Prostate gland (tissue), 2 donors: ENCODE measurements around the gene SPTAN1. TPM values are rescaled to one million over a fixed set of nuclear protein-coding genes. Genes with fewer than 3 reads are reported as not detected.

ENCODE experiments used
- DNase-seq: peaks from one replicate; pipeline ENCODE4 v3.0.0-alpha.2; 2019; ENCODE audit warnings: low spot score
- H3K27ac ChIP-seq, 2 donors: fragments of 200-600 bp; sonication (generic); 2 replicates each; pipeline ENCODE4 v1.5.1; 2017 to 2019
- H3K27me3 ChIP-seq: fragments of 200-600 bp; sonication (generic); replicated peaks from 2 replicates; pipeline ENCODE4 v1.5.1; 2019; ENCODE audit not compliant: insufficient read depth
- H3K36me3 ChIP-seq, 2 donors: fragments of 200-600 bp; sonication (generic); 1 replicate in 1 of 2; 2 replicates in 1 of 2; pipeline versions ENCODE4 v1.5.1 to v1.8.1; 2017 to 2019
- H3K4me1 ChIP-seq: fragments of 200-600 bp; sonication (generic); replicated peaks from 2 replicates; pipeline ENCODE4 v1.5.1; 2019
- H3K4me3 ChIP-seq, 2 donors: fragments of 200-600 bp; sonication (generic); 2 replicates each; pipeline ENCODE4 v1.5.1; 2017 to 2019
- H3K9me3 ChIP-seq: fragments of 200-600 bp; sonication (generic); 2 replicates; pipeline ENCODE4 v1.5.1; 2017
- CTCF ChIP-seq, 4 experiments: fragments of 200-600 bp in 2 of 4; fragments of 450-650 bp in 2 of 4; sonication (generic) in 2 of 4; IDR thresholded peaks; 1 replicate in 3 of 4; 2 replicates in 1 of 4; pipeline ENCODE4 v1.5.1; 2016 to 2019; ENCODE audit warnings: antibody characterized with exemption in 4 of 4, mild to moderate bottlenecking in 2 of 4, moderate library complexity in 2 of 4
- POLR2A ChIP-seq: fragments of 450-650 bp; IDR thresholded peaks from one replicate; pipeline ENCODE4 v1.6.1; 2016; ENCODE audit warnings: antibody characterized with exemption, mild to moderate bottlenecking
- POLR2AphosphoS5 ChIP-seq: sonication (generic); formaldehyde crosslinking; IDR thresholded peaks from one replicate; pipeline ENCODE4 v1.6.1; 2017; ENCODE audit warnings: antibody characterized with exemption
- WGBS: methylation state at CpG from one replicate; pipeline ENCODE4 v1.1.5; 2018; 5-methylcytosine and 5-hydroxymethylcytosine counted together
- intact Hi-C: fragments of 100-400 bp; cut with DNase I; formaldehyde crosslinking; loops from one replicate; pipeline ENCODE4 v1.14.2; 2022
- small RNA-seq, 2 donors: library from RNA; depleted of rRNA; stranded (forward); fragments of <200 nt; gene quantifications; one replicate each; pipeline ENCODE3, GENCODE V24; 2016
- total RNA-seq, 2 donors: library from RNA; depleted of rRNA; stranded (reverse); fragments of >200 nt; gene quantifications; one replicate each; pipeline ENCODE4 v1.1.0, GENCODE V29; 2016

SPTAN1 gene
- total RNA-seq, 2 donors from 2014 or later: 130 to 472 TPM

- H3K36me3 ChIP-seq: no peaks in the 10 kb centered on the region
- TF ChIP-seq POLR2AphosphoS5 (no peak), CTCF (IDR thresholded peaks at IDR 0.05) (no peak), POLR2A (no peak)
- H3K27me3 ChIP-seq: no peaks in the 10 kb centered on the region
- no peak overlapping the region for H3K4me3 ChIP-seq
- DNase-seq: no peak
- no peak overlapping the region for H3K27ac ChIP-seq
- intact Hi-C loops: no loop called here
- no peaks in the 10 kb centered on the region for H3K4me1 ChIP-seq
- H3K9me3 ChIP-seq: no peaks in the 10 kb centered on the region
- 97% methylated on average over 4 of the region's 4 CpGs for WGBS
Observed at GRCh38 chr9:128675382-128675781, 123.0 kb downstream of the SPTAN1 start.

GRCh38 chr9:128677794-128678193 lies 125.4 kb downstream of the SPTAN1 start:
- Histone ChIP-seq H3K9me3 (no peaks in the 10 kb centered on the region), H3K4me1 (no peaks in the 10 kb centered on the region), H3K36me3 (no peaks in the 10 kb centered on the region), H3K27ac (no peak overlapping the region), H3K27me3 (no peaks in the 10 kb centered on the region), H3K4me3 (no peak overlapping the region)
- 88% methylated on average over 10 of the region's 10 CpGs for WGBS
- no peak for DNase-seq
- intact Hi-C loops: no loop called here
- TF ChIP-seq POLR2A (no peak), CTCF (IDR thresholded peaks at IDR 0.05) (no peak), POLR2AphosphoS5 (no peak)

Small RNA genes lying within 50 kb of the gene (small RNA-seq; reads per million reads assigned to genes)
- 0 reads per million in 2 donors for gene RNU7-171P

Other genes starting within 250 kb of the SPTAN1 start
- gene TRUB2, start 230.1 kb upstream of the SPTAN1 start, total RNA-seq: 10 to 100 TPM; 14.6 to 27.2 TPM
- 10 to 100 TPM; 57.5 to 89.6 TPM for gene COQ4, start 229.7 kb upstream of the SPTAN1 start, total RNA-seq
- gene SLC27A4, start 212.1 kb upstream of the SPTAN1 start, total RNA-seq: 10 to 100 TPM; 19.2 to 21.5 TPM
- 10 to 100 TPM; 33.2 to 41.7 TPM for gene URM1, start 181.2 kb upstream of the SPTAN1 start, total RNA-seq
- gene CERCAM, start 131.7 kb upstream of the SPTAN1 start, total RNA-seq: 10 to 100 TPM; 25.3 to 30.5 TPM
- gene ODF2, start 96.6 kb upstream of the SPTAN1 start, total RNA-seq: 10 to 100 TPM; 27.0 to 65.8 TPM
- 10 to 100 TPM; 31.5 to 34.2 TPM for gene GLE1, start 47.9 kb upstream of the SPTAN1 start, total RNA-seq
- gene DYNC2I2, start 104.3 kb downstream of the SPTAN1 start, total RNA-seq: 10 to 100 TPM; 66.1 to 80.1 TPM
- gene SET, start 136.6 kb downstream of the SPTAN1 start, total RNA-seq: 100 to 1,000 TPM; 138 to 150 TPM
- gene PKN3, start 149.9 kb downstream of the SPTAN1 start, total RNA-seq: 1 to 10 TPM; 4.4 to 6.1 TPM
- gene ZDHHC12, start 171.5 kb downstream of the SPTAN1 start, total RNA-seq: 100 to 1,000 TPM in 1 of 2 donors, 10 to 100 TPM in 1; 66.2 to 123 TPM
- 100 to 1,000 TPM in 1 of 2 donors, 10 to 100 TPM in 1; 86.6 to 122 TPM for gene ZER1, start 219.3 kb downstream of the SPTAN1 start, total RNA-seq
- 10 to 100 TPM; 23.5 to 29.4 TPM for gene TBC1D13, start 234.7 kb downstream of the SPTAN1 start, total RNA-seq